ENCODE data around the gene IFNA2. TPM values are rescaled to one million over a fixed set of nuclear protein-coding genes. Genes with fewer than 3 reads are reported as not detected.
"Not testable (repeated sequence)": the region's sequence is repeated elsewhere in the genome, so short reads cannot be mapped to it uniquely, and the experiment has no call there.

IFNA2 gene
- total and polyA plus RNA-seq, 2 experiments from 2014 or later: not detected

- TF ChIP-seq CTCF (IDR thresholded peaks at IDR 0.05; ENCODE audit: poor library complexity) (no peak), EZH2 (IDR thresholded peaks at IDR 0.05; ENCODE audit: borderline replicate concordance) (no peak), EZH2phosphoT487 (IDR thresholded peaks at IDR 0.05; ENCODE audit: low read depth, severe bottlenecking, unreplicated experiment) (no peak)
- no peaks in the 10 kb centered on the region for H4K20me1 ChIP-seq (ENCODE audit: insufficient read depth, poor library complexity, severe bottlenecking)
- peak; percentile 51 for DNase-seq (ENCODE audit: low spot score)
- no peaks in the 10 kb centered on the region for H3K9me3 ChIP-seq (ENCODE audit: low read depth)
- H3K27me3 ChIP-seq: no peaks in the 10 kb centered on the region
- H3K4me2 ChIP-seq: peak overlapping the region; percentile 33
- no peak overlapping the region for H2AFZ ChIP-seq
- H3K9me2 ChIP-seq (replicated peaks; ENCODE audit: insufficient read depth): no peaks in the 10 kb centered on the region
- no peaks in the 10 kb centered on the region for H3K36me3 ChIP-seq (replicated peaks; ENCODE audit: insufficient read depth, low read depth)
- no peak overlapping the region for H3K4me3 ChIP-seq
- peak overlapping the region; percentile 15 for H3K27ac ChIP-seq
- WGBS (ENCODE audit: low lambda C conversion rate, missing lambda C conversion rate): 42% methylated on average over 5 of the region's 5 CpGs
- H3K4me1 ChIP-seq (ENCODE audit: insufficient read depth): no peaks in the 10 kb centered on the region
- H3K79me2 ChIP-seq: no peaks in the 10 kb centered on the region
Measured at GRCh38 chr9:21381448-21382339, 3.5 kb downstream of the IFNA2 start.

- not testable (repeated sequence) for H3K36me3 ChIP-seq (replicated peaks; ENCODE audit: insufficient read depth, low read depth); H4K20me1 ChIP-seq (ENCODE audit: insufficient read depth, poor library complexity, severe bottlenecking); H3K27ac ChIP-seq; H2AFZ ChIP-seq; DNase-seq (ENCODE audit: low spot score); H3K9me2 ChIP-seq (replicated peaks; ENCODE audit: insufficient read depth); H3K9me3 ChIP-seq (ENCODE audit: low read depth); H3K4me1 ChIP-seq (ENCODE audit: insufficient read depth); H3K79me2 ChIP-seq; H3K4me3 ChIP-seq; H3K27me3 ChIP-seq; H3K4me2 ChIP-seq
- 72% methylated on average over 4 of the region's 4 CpGs for WGBS (ENCODE audit: low lambda C conversion rate, missing lambda C conversion rate)
Measured at GRCh38 chr9:21371467-21371866, 13.7 kb downstream of the IFNA2 start.

- no peaks in the 10 kb centered on the region for H3K79me2 ChIP-seq
- H3K4me1 ChIP-seq (ENCODE audit: insufficient read depth): no peaks in the 10 kb centered on the region
- no peaks in the 10 kb centered on the region for H4K20me1 ChIP-seq (ENCODE audit: insufficient read depth, poor library complexity, severe bottlenecking)
- H3K9me2 ChIP-seq (replicated peaks; ENCODE audit: insufficient read depth): no peaks in the 10 kb centered on the region
- no peak within 1 kb of the TSS for H2AFZ ChIP-seq
- WGBS (ENCODE audit: low lambda C conversion rate, missing lambda C conversion rate): 93% methylated on average over 3 of the region's 3 CpGs
- DNase-seq (ENCODE audit: low spot score): no peak
- no peaks in the 10 kb centered on the region for H3K36me3 ChIP-seq (replicated peaks; ENCODE audit: insufficient read depth, low read depth)
- H3K27me3 ChIP-seq: no peaks in the 10 kb centered on the region
- no peak within 1 kb of the TSS for H3K27ac ChIP-seq
- no peak within 1 kb of the TSS for H3K4me3 ChIP-seq
- TF ChIP-seq EZH2phosphoT487 (IDR thresholded peaks at IDR 0.05; ENCODE audit: low read depth, severe bottlenecking, unreplicated experiment) (no peak), EZH2 (IDR thresholded peaks at IDR 0.05; ENCODE audit: borderline replicate concordance) (no peak), CTCF (IDR thresholded peaks at IDR 0.05; ENCODE audit: poor library complexity) (no peak)
- no peak within 1 kb of the TSS for H3K4me2 ChIP-seq
- H3K9me3 ChIP-seq (ENCODE audit: low read depth): no peaks in the 10 kb centered on the region
Measured at GRCh38 chr9:21367957-21368356, 17.2 kb downstream of the IFNA2 start, which contains the start of gene IFNA13. TSS of gene IFNA13 (minus strand) at chr9:21368057. CDS start at chr9:21368010, 47 bp downstream.

GRCh38 chr9:21367169-21367568 lies 18.0 kb downstream of the IFNA2 start:
- not testable (repeated sequence) for H3K9me2 ChIP-seq (replicated peaks; ENCODE audit: insufficient read depth); H3K36me3 ChIP-seq (replicated peaks; ENCODE audit: insufficient read depth, low read depth); H3K27me3 ChIP-seq; H3K4me2 ChIP-seq; H3K27ac ChIP-seq; H3K4me1 ChIP-seq (ENCODE audit: insufficient read depth); H4K20me1 ChIP-seq (ENCODE audit: insufficient read depth, poor library complexity, severe bottlenecking); H3K4me3 ChIP-seq; H3K9me3 ChIP-seq (ENCODE audit: low read depth); DNase-seq (ENCODE audit: low spot score); H2AFZ ChIP-seq; H3K79me2 ChIP-seq
- WGBS (ENCODE audit: low lambda C conversion rate, missing lambda C conversion rate): 97% methylated on average over 1 of the region's 2 CpGs
